Endothelial cell of umbilical vein (primary cell): ENCODE data around the gene UBE2E2.

Source experiments
- CTCF ChIP-seq, 2 donors: IDR thresholded peaks; 1 replicate in 1 of 2; 2 replicates in 1 of 2; pipeline ENCODE4 v1.5.1; 2011; ENCODE audit warnings: low read length in 2 of 2, mild to moderate bottlenecking in 2 of 2, moderate library complexity in 2 of 2, control low read depth in 1 of 2, inconsistent platforms in 1 of 2, low read depth in 1 of 2; ENCODE audit not compliant: insufficient read depth in 1 of 2; ENCODE audit errors: extremely low read depth in 1 of 2
- EZH2 ChIP-seq: IDR thresholded peaks from 2 replicates; pipeline ENCODE4 v1.6.1; 2012; ENCODE audit warnings: borderline replicate concordance, low read depth, mild to moderate bottlenecking, moderate library complexity, low read length, inconsistent platforms; ENCODE audit not compliant: severe bottlenecking
- JUN ChIP-seq: IDR thresholded peaks from 2 replicates; pipeline ENCODE4 v1.6.1; 2011; ENCODE audit warnings: borderline replicate concordance, low read depth; ENCODE audit not compliant: insufficient read length, insufficient read depth
- MAX ChIP-seq: IDR thresholded peaks from 2 replicates; pipeline ENCODE4 v1.6.1; 2011; ENCODE audit not compliant: insufficient read depth, insufficient read length
- MYC ChIP-seq: IDR thresholded peaks from one replicate; pipeline ENCODE4 v1.6.1; 2011; ENCODE audit warnings: mild to moderate bottlenecking, low read depth, low read length
- POLR2A ChIP-seq: IDR thresholded peaks from 2 replicates; pipeline ENCODE4 v1.6.1; 2012; ENCODE audit warnings: low read depth, mild to moderate bottlenecking, control low read depth, low read length
- POLR2AphosphoS5 ChIP-seq: IDR thresholded peaks from 2 replicates; pipeline ENCODE4 v1.6.1; 2012; ENCODE audit warnings: low read depth, mild to moderate bottlenecking, control low read depth, low read length, moderate library complexity; ENCODE audit not compliant: insufficient read depth

- TF ChIP-seq POLR2AphosphoS5 (no peak), CTCF (IDR thresholded peaks at IDR 0.05; ENCODE audit: extremely low read depth in 1 of 2, insufficient read depth in 1 of 2, low read depth in 1 of 2, low read length in 2 of 2) (no peak), EZH2 (no peak), POLR2A (no peak), MAX (no peak), JUN (no peak), MYC (no peak)
These were observed 420.7 kb downstream of the UBE2E2 start for GRCh38 chr3:23623844-23624243.
